Trophoblast cell (in vitro differentiated cells and primary cell): Measurements from ENCODE around the gene SSH2.

Source experiments
- DNase-seq, 2 donors: peaks; one replicate each; pipeline ENCODE4 v3.0.0-alpha.2; 2016
- H2AFZ ChIP-seq: 2 replicates; pipeline ENCODE4 v1.6.1; 2013; ENCODE audit warnings: low read length, moderate library complexity, mild to moderate bottlenecking; ENCODE audit not compliant: insufficient read depth, poor library complexity
- H2AK5ac ChIP-seq: 2 replicates; pipeline ENCODE4 v1.6.1; 2013; ENCODE audit warnings: mild to moderate bottlenecking, low read length
- H2BK120ac ChIP-seq: 2 replicates; pipeline ENCODE4 v1.6.1; 2013; ENCODE audit warnings: low read length, mild to moderate bottlenecking, moderate library complexity; ENCODE audit not compliant: insufficient read depth, poor library complexity
- H2BK12ac ChIP-seq: 2 replicates; pipeline ENCODE4 v1.6.1; 2013; ENCODE audit warnings: mild to moderate bottlenecking, low read length, moderate library complexity
- H2BK5ac ChIP-seq: 2 replicates; pipeline ENCODE4 v1.6.1; 2013; ENCODE audit warnings: low read length, low read depth, moderate library complexity, mild to moderate bottlenecking; ENCODE audit not compliant: poor library complexity
- H3K14ac ChIP-seq: 2 replicates; pipeline ENCODE4 v1.6.1; 2013; ENCODE audit warnings: mild to moderate bottlenecking, low read length
- H3K18ac ChIP-seq: 2 replicates; pipeline ENCODE4 v1.6.1; 2013; ENCODE audit warnings: mild to moderate bottlenecking, low read length
- H3K23ac ChIP-seq: 2 replicates; pipeline ENCODE4 v1.6.1; 2013; ENCODE audit warnings: low read length
- H3K27ac ChIP-seq: 2 replicates; pipeline ENCODE4 v1.5.1; 2013; ENCODE audit warnings: low read depth, mild to moderate bottlenecking, inconsistent platforms, low read length, moderate library complexity
- H3K27me3 ChIP-seq: 2 replicates; pipeline ENCODE4 v1.6.1; 2013; ENCODE audit warnings: inconsistent platforms, mild to moderate bottlenecking, low read length, moderate library complexity; ENCODE audit not compliant: insufficient read depth
- H3K36me3 ChIP-seq, 2 experiments: 1 replicate in 1 of 2; 2 replicates in 1 of 2; pipeline ENCODE4 v1.6.1; 2013; ENCODE audit warnings: low read length in 2 of 2, mild to moderate bottlenecking in 2 of 2, moderate library complexity in 1 of 2; ENCODE audit not compliant: insufficient read depth in 2 of 2, control insufficient read depth in 1 of 2
- H3K4ac ChIP-seq: 2 replicates; pipeline ENCODE4 v1.6.1; 2013; ENCODE audit warnings: low read depth, mild to moderate bottlenecking, low read length, moderate library complexity
- H3K4me1 ChIP-seq, 2 experiments: 1 replicate in 1 of 2; 2 replicates in 1 of 2; pipeline ENCODE4 v1.6.1; 2013; ENCODE audit warnings: low read length in 2 of 2, mild to moderate bottlenecking in 2 of 2, moderate library complexity in 1 of 2; ENCODE audit not compliant: insufficient read depth in 2 of 2, control insufficient read depth in 1 of 2
- H3K4me2 ChIP-seq: 2 replicates; pipeline ENCODE4 v1.6.1; 2013; ENCODE audit warnings: inconsistent platforms, mild to moderate bottlenecking, low read length, moderate library complexity
- H3K4me3 ChIP-seq: 2 replicates; pipeline ENCODE4 v1.5.1; 2013; ENCODE audit warnings: mild to moderate bottlenecking, low read depth, low read length, inconsistent platforms
- H3K79me1 ChIP-seq: one replicate; pipeline ENCODE4 v1.6.1; 2013; ENCODE audit warnings: low read length
- H3K79me2 ChIP-seq: 2 replicates; pipeline ENCODE4 v1.6.1; 2013; ENCODE audit warnings: low read length, mild to moderate bottlenecking; ENCODE audit not compliant: control insufficient read depth, insufficient read depth, poor library complexity
- H3K9ac ChIP-seq: 2 replicates; pipeline ENCODE4 v1.6.1; 2013; ENCODE audit warnings: mild to moderate bottlenecking, low read length
- H3K9me3 ChIP-seq: 2 replicates; pipeline ENCODE4 v1.6.1; 2013; ENCODE audit warnings: low read depth, mild to moderate bottlenecking, control low read depth, inconsistent platforms, low read length; ENCODE audit not compliant: insufficient read depth
- H4K12ac ChIP-seq: 2 replicates; pipeline ENCODE4 v1.6.1; 2013; ENCODE audit warnings: low read depth, mild to moderate bottlenecking, low read length, moderate library complexity
- H4K8ac ChIP-seq: 2 replicates; pipeline ENCODE4 v1.6.1; 2013; ENCODE audit warnings: low read depth, mild to moderate bottlenecking, low read length, moderate library complexity
- H4K91ac ChIP-seq: one replicate; pipeline ENCODE4 v1.6.1; 2013; ENCODE audit warnings: low read depth, mild to moderate bottlenecking, low read length, moderate library complexity
- WGBS: extraction: QIAGEN DNeasy Blood & Tissue Kit; methylation state at CpG from one replicate; pipeline ENCODE4 v1.1.7; 2013; ENCODE audit warnings: missing lambda C conversion rate; ENCODE audit not compliant: insufficient read length, insufficient coverage; ENCODE audit errors: extremely low coverage; 5-methylcytosine and 5-hydroxymethylcytosine counted together

Gene SSH2

DNA sequence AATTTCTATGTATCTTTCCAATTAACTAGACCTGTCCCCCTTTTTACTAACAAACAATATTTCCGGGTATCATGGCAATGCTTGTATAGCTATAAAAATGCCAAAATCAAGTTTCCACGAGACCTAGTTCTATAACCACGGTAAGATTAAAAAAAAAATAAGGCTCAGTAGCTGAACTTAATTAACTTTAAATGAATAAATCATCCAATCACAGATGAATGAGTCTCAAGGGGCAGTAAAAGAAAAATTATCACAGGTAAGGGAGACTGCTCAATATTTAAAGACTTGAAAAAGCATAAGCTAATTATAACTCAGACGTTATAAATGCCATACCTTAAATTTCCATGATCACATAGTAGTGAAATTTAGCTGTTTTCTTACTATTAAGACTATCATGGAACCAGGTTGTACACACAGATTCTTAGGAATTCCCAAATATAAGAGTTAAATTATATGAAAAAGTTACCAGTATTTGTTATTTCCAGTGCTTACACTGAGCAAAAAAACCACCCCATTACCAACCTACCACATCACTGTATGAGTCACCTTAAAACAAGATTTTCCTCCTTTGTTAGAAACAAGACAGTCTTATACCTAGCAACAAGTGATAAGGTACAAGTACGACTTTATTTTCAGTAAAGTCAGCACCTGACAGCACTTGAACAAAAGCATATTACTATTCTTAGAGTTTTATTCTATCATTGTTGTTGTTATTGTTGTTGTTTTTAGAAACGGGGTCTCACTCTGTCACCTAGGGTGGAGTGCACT, 20.6 kb downstream of the SSH2 start:
- Histone ChIP-seq H3K9ac (no peak overlapping the region), H3K27me3 (no peaks in the 10 kb centered on the region), H3K27ac (no peak overlapping the region), H3K79me1 (no peaks in the 10 kb centered on the region), H3K4me2 (no peak overlapping the region), H4K8ac (no peak overlapping the region), H3K9me3 (peaks cover 7% of the 10 kb centered on the region), H3K4ac (no peak overlapping the region), H4K91ac (no peak overlapping the region), H3K4me1 (no peaks in the 10 kb centered on the region), H2BK5ac (no peak overlapping the region), H2BK12ac (no peak overlapping the region), H2AFZ (no peak overlapping the region), H2AK5ac (no peak overlapping the region), H4K12ac (no peak overlapping the region), H3K4me3 (no peak overlapping the region), H2BK120ac (no peak overlapping the region), H3K36me3 (peaks cover 2 to 3% of the 10 kb centered on the region in 2 experiments), H3K79me2 (no peaks in the 10 kb centered on the region), H3K14ac (no peak overlapping the region), H3K18ac (no peak overlapping the region), H3K23ac (no peak overlapping the region)
- peak in 1 of 2 donors; percentile 54 for DNase-seq
- WGBS, result no CpG with 5 or more reads among the region's 6 CpGs

DNA sequence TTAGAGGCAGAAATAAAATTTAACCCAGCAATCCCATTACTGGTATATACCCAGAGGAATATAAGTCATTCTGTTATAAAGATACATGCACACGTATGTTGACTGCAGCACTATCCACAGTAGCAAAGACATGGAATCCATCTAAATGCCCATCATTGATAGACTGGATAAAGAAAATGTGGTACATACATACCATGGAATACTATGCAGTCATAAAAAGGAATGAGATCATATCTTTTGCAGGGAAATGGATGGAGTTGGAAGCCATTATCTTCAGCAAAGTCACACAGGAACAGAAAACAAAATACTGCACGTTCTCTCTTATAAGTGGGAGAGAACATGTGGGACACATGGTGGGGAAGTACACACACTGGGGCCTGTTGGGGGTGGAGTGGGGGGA, 23.1 kb downstream of the SSH2 start:
- Histone ChIP-seq H2AFZ (no peak overlapping the region), H4K8ac (no peak overlapping the region), H3K79me1 (no peaks in the 10 kb centered on the region), H3K27ac (no peak overlapping the region), H3K4ac (no peak overlapping the region), H3K4me3 (no peak overlapping the region), H3K18ac (no peak overlapping the region), H4K12ac (no peak overlapping the region), H3K4me2 (no peak overlapping the region), H3K9me3 (peaks cover 7% of the 10 kb centered on the region), H4K91ac (no peak overlapping the region), H2BK5ac (no peak overlapping the region), H3K36me3 (peaks cover 2 to 3% of the 10 kb centered on the region in 2 experiments), H2BK12ac (no peak overlapping the region), H3K23ac (no peak overlapping the region), H3K9ac (no peak overlapping the region), H3K27me3 (no peaks in the 10 kb centered on the region), H2BK120ac (no peak overlapping the region), H2AK5ac (no peak overlapping the region), H3K14ac (no peak overlapping the region), H3K4me1 (no peaks in the 10 kb centered on the region), H3K79me2 (no peaks in the 10 kb centered on the region)
- WGBS, result no CpG with 5 or more reads among the region's 2 CpGs
- DNase-seq, result no peak

DNA sequence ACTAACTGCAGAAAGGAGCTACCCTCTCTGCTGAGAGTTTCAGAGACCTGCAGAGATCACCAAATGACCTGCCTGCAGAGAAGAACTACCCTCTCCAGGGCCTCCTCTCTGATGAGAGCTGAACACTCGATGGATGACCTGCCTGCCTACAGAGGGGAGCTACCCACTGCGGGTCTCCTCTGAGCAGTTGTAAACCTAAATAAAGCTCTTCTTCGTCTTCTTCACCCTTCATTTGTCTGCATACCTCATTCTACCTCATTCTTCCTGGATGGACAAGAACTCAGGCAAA, 24.2 kb downstream of the SSH2 start:
- H3K4me2 ChIP-seq, result no peak overlapping the region
- H3K4ac ChIP-seq, result no peak overlapping the region
- H3K4me3 ChIP-seq, result no peak overlapping the region
- no peak overlapping the region for H2AK5ac ChIP-seq
- DNase-seq, result no peak
- H3K79me1 ChIP-seq, result no peaks in the 10 kb centered on the region
- H2AFZ ChIP-seq, result no peak overlapping the region
- no peak overlapping the region for H3K14ac ChIP-seq
- no peak overlapping the region for H2BK120ac ChIP-seq
- no peak overlapping the region for H2BK12ac ChIP-seq
- no peak overlapping the region for H4K8ac ChIP-seq
- no peak overlapping the region for H3K18ac ChIP-seq
- H4K12ac ChIP-seq, result no peak overlapping the region
- no peaks in the 10 kb centered on the region for H3K27me3 ChIP-seq
- peaks cover 2 to 3% of the 10 kb centered on the region in 2 experiments for H3K36me3 ChIP-seq
- no peak overlapping the region for H2BK5ac ChIP-seq
- no peak overlapping the region for H3K23ac ChIP-seq
- H3K9ac ChIP-seq, result no peak overlapping the region
- WGBS, result no CpG with 5 or more reads among the region's 3 CpGs
- no peaks in the 10 kb centered on the region for H3K79me2 ChIP-seq
- H3K27ac ChIP-seq, result no peak overlapping the region
- peaks cover 7% of the 10 kb centered on the region for H3K9me3 ChIP-seq
- no peak overlapping the region for H4K91ac ChIP-seq
- no peaks in the 10 kb centered on the region for H3K4me1 ChIP-seq

DNA sequence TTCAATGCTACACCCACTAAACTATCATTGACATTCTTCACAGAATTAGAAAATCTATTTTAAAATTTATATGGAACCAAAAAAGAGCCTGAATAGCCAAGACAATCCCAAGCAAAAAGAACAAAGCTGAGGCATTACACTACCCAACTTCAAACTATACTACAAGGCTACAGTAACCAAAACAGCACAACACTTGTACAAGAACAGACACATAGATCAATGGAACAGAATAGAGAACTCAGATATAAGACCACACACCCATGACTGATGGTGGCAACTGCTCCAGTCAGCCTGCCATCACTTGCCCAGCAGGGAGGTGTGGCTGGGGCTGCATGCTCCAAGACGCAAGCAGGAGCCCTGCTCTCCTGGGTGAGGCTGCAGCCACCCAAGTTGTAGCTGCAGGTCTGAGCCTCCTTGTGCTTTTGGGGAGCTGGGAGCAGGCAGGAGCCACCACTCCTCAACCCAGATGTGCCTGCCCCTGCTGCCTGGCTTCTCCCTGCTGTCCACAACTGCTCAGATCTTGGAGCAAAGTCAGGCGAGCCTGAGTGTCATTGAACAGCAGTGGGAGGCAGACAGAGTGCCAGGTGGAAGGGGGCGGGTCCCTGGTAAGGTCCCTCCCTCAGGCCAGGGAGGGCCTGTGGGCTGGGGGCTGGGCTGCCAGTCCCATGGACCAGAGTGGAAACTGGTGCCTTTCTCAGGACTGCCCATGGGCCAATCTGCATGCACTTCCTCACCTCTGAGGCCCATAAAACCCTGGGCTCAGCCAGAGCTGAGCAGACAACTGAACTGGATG, 24.7 kb downstream of the SSH2 start:
- H3K23ac ChIP-seq, result no peak overlapping the region
- DNase-seq, result no peak
- H4K8ac ChIP-seq, result no peak overlapping the region
- H3K9me3 ChIP-seq, result peaks cover 7% of the 10 kb centered on the region
- no peak overlapping the region for H4K12ac ChIP-seq
- no peaks in the 10 kb centered on the region for H3K79me2 ChIP-seq
- H3K18ac ChIP-seq, result peak overlapping the region; percentile 34
- no peak overlapping the region for H2BK5ac ChIP-seq
- H2BK12ac ChIP-seq, result no peak overlapping the region
- H4K91ac ChIP-seq, result no peak overlapping the region
- no peaks in the 10 kb centered on the region for H3K4me1 ChIP-seq
- no peaks in the 10 kb centered on the region for H3K27me3 ChIP-seq
- no peak overlapping the region for H3K27ac ChIP-seq
- peaks cover 2 to 3% of the 10 kb centered on the region in 2 experiments for H3K36me3 ChIP-seq
- H3K14ac ChIP-seq, result no peak overlapping the region
- no peak overlapping the region for H3K4me3 ChIP-seq
- H2AFZ ChIP-seq, result no peak overlapping the region
- no peak overlapping the region for H2BK120ac ChIP-seq
- H3K4ac ChIP-seq, result no peak overlapping the region
- no peaks in the 10 kb centered on the region for H3K79me1 ChIP-seq
- no peak overlapping the region for H3K9ac ChIP-seq
- no peak overlapping the region for H3K4me2 ChIP-seq
- WGBS, result no CpG with 5 or more reads among the region's 3 CpGs
- H2AK5ac ChIP-seq, result no peak overlapping the region
